K562 (cell line): ENCODE data around the gene DPH7. TPM values are rescaled to one million over a fixed set of nuclear protein-coding genes. Genes with fewer than 3 reads are reported as not detected.

Experiments used
- BRCA1 ChIP-seq, 2 experiments: fragments of 450-650 bp in 1 of 2; sonication (generic) in 1 of 2; formaldehyde crosslinking in 1 of 2; IDR thresholded peaks; 2 replicates each; pipeline versions ENCODE4 v1.5.0 to v1.6.1; 2017 to 2020; ENCODE audit warnings: mild to moderate bottlenecking in 1 of 2, missing genetic modification reagents in 1 of 2
- CBX1 ChIP-seq: sonication (generic); IDR thresholded peaks from 2 replicates; pipeline ENCODE4 v1.6.1; 2016; ENCODE audit warnings: antibody characterized with exemption, low read depth, mild to moderate bottlenecking
- CHD1 ChIP-seq: fragments of 200-600 bp; sonication (generic); IDR thresholded peaks from one replicate; pipeline ENCODE4 v1.6.1; 2012; ENCODE audit warnings: mild to moderate bottlenecking, moderate library complexity, low read length, inconsistent platforms
- E2F6 ChIP-seq, 2 experiments: IDR thresholded peaks; 2 replicates each; pipeline ENCODE4 v1.6.1; 2011; ENCODE audit warnings: borderline replicate concordance in 1 of 2, control low read depth in 1 of 2, low read depth in 1 of 2, low read length in 1 of 2, mild to moderate bottlenecking in 1 of 2, mixed read lengths in 1 of 2, moderate library complexity in 1 of 2; ENCODE audit not compliant: insufficient read depth in 1 of 2, insufficient read length in 1 of 2, poor library complexity in 1 of 2, severe bottlenecking in 1 of 2; ENCODE audit errors: extremely low read depth in 1 of 2
- ETS1 ChIP-seq: conservative IDR thresholded peaks from 2 replicates; pipeline ENCODE4 v1.6.1; 2011; ENCODE audit warnings: low read depth, mild to moderate bottlenecking, low read length; ENCODE audit not compliant: control insufficient read depth
- ETV1 ChIP-seq: fragments of 450-650 bp; conservative IDR thresholded peaks from 2 replicates; pipeline ENCODE4 v1.6.1; 2016; ENCODE audit warnings: missing genetic modification characterization, control low read depth, low read depth, missing compliant biosample characterization
- HDAC2 ChIP-seq: fragments of 450-650 bp; IDR thresholded peaks from 2 replicates; pipeline ENCODE4 v1.6.1; 2016; ENCODE audit warnings: mild to moderate bottlenecking
- KDM5B ChIP-seq: fragments of 200-600 bp; sonication (generic); IDR thresholded peaks from 2 replicates; pipeline ENCODE4 v1.6.1; 2012; ENCODE audit warnings: low read depth, mild to moderate bottlenecking, moderate library complexity, low read length, control low read depth, inconsistent platforms; ENCODE audit not compliant: insufficient replicate concordance
- L3MBTL2 ChIP-seq: fragments of 450-650 bp; IDR thresholded peaks from 2 replicates; pipeline ENCODE4 v1.6.1; 2016; ENCODE audit warnings: mild to moderate bottlenecking, moderate library complexity
- NCOA4 ChIP-seq: fragments of 450-650 bp; IDR thresholded peaks from 2 replicates; pipeline ENCODE4 v1.6.1; 2018; ENCODE audit warnings: mild to moderate bottlenecking; ENCODE audit not compliant: partially characterized antibody
- NR3C1 ChIP-seq: sonication (generic); formaldehyde crosslinking; IDR thresholded peaks from 2 replicates; pipeline ENCODE4 v1.8.1; 2022; ENCODE audit warnings: missing genetic modification reagents
- POLR3G ChIP-seq: IDR thresholded peaks from 2 replicates; pipeline ENCODE4 v1.6.1; 2011; ENCODE audit not compliant: insufficient read length, insufficient replicate concordance; ENCODE audit errors: extremely low read depth
- SLC30A9 ChIP-seq: fragments of 250-450 bp; sonication (Bioruptor Pico); IDR thresholded peaks from 2 replicates; pipeline ENCODE4 v1.8.0; 2022; ENCODE audit warnings: mild to moderate bottlenecking, moderate library complexity
- TAF1 ChIP-seq: IDR thresholded peaks from 2 replicates; pipeline ENCODE4 v1.6.1; 2011; ENCODE audit warnings: mild to moderate bottlenecking, low read length, moderate library complexity; ENCODE audit not compliant: insufficient read depth, control insufficient read depth, severe bottlenecking; ENCODE audit errors: extremely low read depth
- XRCC4 ChIP-seq: IDR thresholded peaks from one replicate; pipeline ENCODE4 v1.6.1; 2011; ENCODE audit not compliant: insufficient read depth, insufficient read length; ENCODE audit errors: extremely low read depth
- YBX1 ChIP-seq: fragments of 450-650 bp; IDR thresholded peaks from 2 replicates; pipeline ENCODE4 v1.7.1; 2016; ENCODE audit warnings: mild to moderate bottlenecking
- ZNF12 ChIP-seq: sonication (generic); formaldehyde crosslinking; IDR thresholded peaks from 2 replicates; pipeline ENCODE4 v1.4.0; 2020; ENCODE audit warnings: mild to moderate bottlenecking, missing genetic modification reagents
- ZNF134 ChIP-seq: fragments of 250-450 bp; sonication (Bioruptor Pico); conservative IDR thresholded peaks from 2 replicates; pipeline ENCODE4 v1.4.0; 2020
- polyA plus RNA-seq, 8 experiments: library from polyadenylated mRNA; depleted of rRNA in 4 of 8; stranded (reverse) in 5 of 8; unstranded in 3 of 8; fragments of >200 nt; fragmentation: Nextera tagmentation in 2 of 8; fragmentation: Illumina TruSeq in 1 of 8; extraction: Ambion mirVana in 2 of 8; extraction: Trizol in 1 of 8; gene quantifications; 2 replicates each; pipeline versions ENCODE4 v1.2.1 to v1.2.3, GENCODE V29; 2011 to 2014; ENCODE audit warnings: inconsistent platforms in 1 of 8, missing spikeins in 1 of 8
- total RNA-seq, 7 experiments: library from RNA; depleted of rRNA in 6 of 7; stranded (reverse); fragments of >200 nt in 6 of 7; fragmentation: Illumina TruSeq in 2 of 7; extraction: Trizol in 2 of 7; gene quantifications; 2 replicates each; pipeline versions ENCODE4 v1.2.1 to v1.2.3, GENCODE V29; 2011 to 2021; ENCODE audit warnings: low replicate concordance in 1 of 7

DPH7 gene
- total and polyA plus RNA-seq, 9 of the 15 experiments (the other 6 are each of a cell fraction or from before 2014, with no cell fraction given): 13.9 to 68.6 (median 41.3) TPM

GRCh38 chr9:137589441-137590122 lies 10.9 kb upstream of the DPH7 start (continued):
- TF ChIP-seq E2F6 (IDR thresholded peaks at IDR 0.05; ENCODE audit: borderline replicate concordance in 1 of 2, extremely low read depth in 1 of 2, insufficient read depth in 1 of 2, insufficient read length in 1 of 2, low read depth in 1 of 2, low read length in 1 of 2, poor library complexity in 1 of 2, severe bottlenecking in 1 of 2): peak in 1 of 2 experiments; percentile 61
- TF ChIP-seq ETV1 (tag): no peak
- no peak for TF ChIP-seq ETS1
- TF ChIP-seq L3MBTL2: peak; percentile 44; the same call in 1 of the 2 replicates
- TF ChIP-seq NCOA4: no peak
- TF ChIP-seq HDAC2: no peak
- TF ChIP-seq NR3C1 (CRISPR knock-in tag): peak; percentile 82; the same call in 1 of the 2 replicates
- TF ChIP-seq TAF1: no peak
- no peak for TF ChIP-seq ZNF134 (CRISPR knock-in tag)
- TF ChIP-seq CBX1: no peak
- TF ChIP-seq XRCC4: no peak
- no peak for TF ChIP-seq SLC30A9 (CRISPR knock-in tag)
- TF ChIP-seq CHD1: peak; percentile 79
- TF ChIP-seq BRCA1 (IDR thresholded peaks at IDR 0.05): no peak
- no peak for TF ChIP-seq BRCA1 (CRISPR knock-in tag; IDR thresholded peaks at IDR 0.05)
- peak; percentile 61 for TF ChIP-seq KDM5B
- TF ChIP-seq YBX1: no peak
- TF ChIP-seq ZNF12: peak; percentile 97
- TF ChIP-seq POLR3G: no peak
